ENCODE results near the gene CCDC40. TPM values are rescaled to one million over a fixed set of nuclear protein-coding genes. Genes with fewer than 3 reads are reported as not detected.
A peak's percentile ranks its signal among the peaks of the same experiment; 100 is the strongest.

CCDC40 gene
- total RNA-seq, 4 donors from 2014 or later, result 2.8 to 54.5 (median 7.8) TPM

GRCh38 chr17:80017226-80018010 lies 19.0 kb upstream of the CCDC40 start:
- H3K4me1 ChIP-seq, result no peaks in the 10 kb centered on the region
- TF ChIP-seq, protein P1, sequence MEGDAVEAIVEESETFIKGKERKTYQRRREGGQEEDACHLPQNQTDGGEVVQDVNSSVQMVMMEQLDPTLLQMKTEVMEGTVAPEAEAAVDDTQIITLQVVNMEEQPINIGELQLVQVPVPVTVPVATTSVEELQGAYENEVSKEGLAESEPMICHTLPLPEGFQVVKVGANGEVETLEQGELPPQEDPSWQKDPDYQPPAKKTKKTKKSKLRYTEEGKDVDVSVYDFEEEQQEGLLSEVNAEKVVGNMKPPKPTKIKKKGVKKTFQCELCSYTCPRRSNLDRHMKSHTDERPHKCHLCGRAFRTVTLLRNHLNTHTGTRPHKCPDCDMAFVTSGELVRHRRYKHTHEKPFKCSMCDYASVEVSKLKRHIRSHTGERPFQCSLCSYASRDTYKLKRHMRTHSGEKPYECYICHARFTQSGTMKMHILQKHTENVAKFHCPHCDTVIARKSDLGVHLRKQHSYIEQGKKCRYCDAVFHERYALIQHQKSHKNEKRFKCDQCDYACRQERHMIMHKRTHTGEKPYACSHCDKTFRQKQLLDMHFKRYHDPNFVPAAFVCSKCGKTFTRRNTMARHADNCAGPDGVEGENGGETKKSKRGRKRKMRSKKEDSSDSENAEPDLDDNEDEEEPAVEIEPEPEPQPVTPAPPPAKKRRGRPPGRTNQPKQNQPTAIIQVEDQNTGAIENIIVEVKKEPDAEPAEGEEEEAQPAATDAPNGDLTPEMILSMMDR (IDR thresholded peaks at IDR 0.05), result no peak
- TF ChIP-seq POLR2A (IDR thresholded peaks at IDR 0.05), result no peak
- H3K9me3 ChIP-seq, result no peaks in the 10 kb centered on the region
- peaks cover 0 to 8% (median 0%) of the 10 kb centered on the region in 3 donors for H3K36me3 ChIP-seq
- H3K4me3 ChIP-seq, result no peak overlapping the region
- no peaks in the 10 kb centered on the region for H3K27me3 ChIP-seq
- H3K27ac ChIP-seq, result no peak overlapping the region
- no peak for DNase-seq

DNA sequence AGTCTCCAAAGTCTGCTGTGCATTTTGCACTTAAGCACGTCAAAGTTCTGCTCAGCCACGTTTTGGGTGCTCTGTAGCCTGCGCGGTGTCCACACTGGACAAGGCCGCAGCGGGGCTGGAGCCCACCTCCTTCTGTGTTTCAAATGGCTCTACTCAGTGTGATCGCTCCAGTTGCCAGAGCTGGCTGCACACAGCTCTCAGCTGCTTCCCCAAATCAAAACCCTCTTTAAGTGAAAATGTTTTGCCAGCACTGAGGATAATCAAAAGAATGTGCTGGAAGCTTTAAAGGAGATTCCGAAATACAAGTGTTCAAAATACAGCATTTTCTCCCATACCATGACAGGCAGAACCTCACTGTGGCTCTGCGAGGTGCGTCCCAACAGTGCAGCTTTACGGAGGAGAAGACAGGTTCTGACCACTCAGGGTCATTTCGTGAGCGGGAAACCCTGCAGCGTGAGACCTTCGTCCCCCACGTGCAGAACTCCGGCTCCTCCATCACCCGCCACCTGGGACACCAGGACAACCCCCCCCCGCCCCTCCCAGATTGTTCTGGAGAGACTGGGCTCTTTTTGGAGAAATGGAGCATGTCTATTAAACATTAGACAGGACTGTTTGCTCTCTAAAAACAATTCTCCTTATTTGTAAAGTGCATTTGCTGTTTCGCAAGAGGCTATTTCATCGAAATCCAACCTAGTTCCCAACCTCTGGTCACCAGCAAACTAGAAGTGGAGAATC lies 17.4 kb upstream of the CCDC40 start:
- Histone ChIP-seq H3K4me3 (no peak overlapping the region), H3K27ac (no peak overlapping the region), H3K27me3 (no peaks in the 10 kb centered on the region), H3K4me1 (peaks cover 0 to 12% (median 0%) of the 10 kb centered on the region in 4 donors), H3K9me3 (no peaks in the 10 kb centered on the region), H3K36me3 (no peaks in the 10 kb centered on the region)
- DNase-seq, result no peak
- no peak for TF ChIP-seq POLR2A (IDR thresholded peaks at IDR 0.05)
- TF ChIP-seq, protein P1 (IDR thresholded peaks at IDR 0.05), result no peak

GRCh38 chr17:80021600-80021999 lies 14.8 kb upstream of the CCDC40 start:
- H3K27ac ChIP-seq, result no peak overlapping the region
- TF ChIP-seq POLR2A (IDR thresholded peaks at IDR 0.05), result no peak
- no peak overlapping the region for H3K4me3 ChIP-seq
- peaks cover 0 to 29% (median 0%) of the 10 kb centered on the region in 4 donors for H3K4me1 ChIP-seq
- no peaks in the 10 kb centered on the region for H3K9me3 ChIP-seq
- H3K36me3 ChIP-seq, result no peaks in the 10 kb centered on the region
- DNase-seq, result no peak
- no peaks in the 10 kb centered on the region for H3K27me3 ChIP-seq

DNA sequence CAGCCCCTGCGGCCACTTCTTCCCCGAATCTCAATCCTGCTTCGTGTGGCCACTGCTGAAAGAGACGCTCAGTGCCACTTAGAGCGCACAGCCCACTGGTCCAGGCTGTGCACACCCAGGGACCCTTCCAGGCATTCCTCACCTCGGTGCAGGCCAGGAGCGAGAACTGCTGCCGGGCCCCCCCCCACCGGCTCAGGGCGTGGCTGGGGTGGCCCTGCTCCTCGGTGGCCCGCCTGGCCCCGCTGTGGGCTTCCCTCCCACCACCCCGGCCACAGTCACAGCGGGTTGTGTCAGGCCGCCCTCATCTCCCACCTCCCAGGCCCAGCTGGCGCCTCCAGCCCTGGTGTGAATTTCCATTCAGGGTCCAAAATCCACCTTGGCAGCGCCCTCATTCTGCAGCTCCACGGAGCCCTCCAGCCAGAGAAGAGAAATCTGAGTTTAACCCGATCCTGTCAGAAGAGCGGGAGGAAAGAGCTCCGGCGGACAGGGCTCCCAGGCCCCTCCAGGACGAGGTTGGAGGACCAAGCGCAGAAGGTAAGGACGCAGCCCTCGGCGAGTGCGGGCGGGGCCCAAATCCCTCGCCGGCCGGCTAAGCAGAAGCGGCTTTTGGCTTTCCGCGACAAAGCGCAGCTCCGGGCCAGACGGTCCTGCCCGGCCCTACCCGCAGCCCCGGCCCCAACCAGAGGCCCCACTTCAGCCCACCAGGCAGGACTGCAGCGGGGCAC lies 12.8 kb upstream of the CCDC40 start:
- H3K27me3 ChIP-seq, result no peaks in the 10 kb centered on the region
- TF ChIP-seq, protein P1 (IDR thresholded peaks at IDR 0.05), result no peak
- TF ChIP-seq POLR2A (IDR thresholded peaks at IDR 0.05), result no peak
- no peaks in the 10 kb centered on the region for H3K9me3 ChIP-seq
- peak overlapping the region in 3 of 4 donors; percentile 5 to 44 (median 30) for H3K4me3 ChIP-seq
- peak overlapping the region in 2 of 4 donors; percentile 39 to 58 for H3K27ac ChIP-seq
- peaks cover 0 to 29% (median 0%) of the 10 kb centered on the region in 4 donors for H3K4me1 ChIP-seq
- no peaks in the 10 kb centered on the region for H3K36me3 ChIP-seq
- no peak for DNase-seq

- no peak for DNase-seq
- Histone ChIP-seq H3K9me3 (no peaks in the 10 kb centered on the region), H3K4me1 (peaks cover 0 to 29% (median 0%) of the 10 kb centered on the region in 4 donors), H3K27ac (peak overlapping the region in 1 of 4 donors; percentile 58), H3K36me3 (no peaks in the 10 kb centered on the region), H3K4me3 (peak overlapping the region in 3 of 4 donors; percentile 5 to 44 (median 30)), H3K27me3 (no peaks in the 10 kb centered on the region)
- TF ChIP-seq, protein P1 (IDR thresholded peaks at IDR 0.05), result no peak
- no peak for TF ChIP-seq POLR2A (IDR thresholded peaks at IDR 0.05)
Observed at GRCh38 chr17:80024206-80024972, 12.1 kb upstream of the CCDC40 start.

Measured in Peyer's patch (tissue), 4 donors.